Measurements from ENCODE around the gene PSMC3IP. TPM values are rescaled to one million over a fixed set of nuclear protein-coding genes. Genes with fewer than 3 reads are reported as not detected.

The PSMC3IP gene
- total RNA-seq (2021; ENCODE audit: unreplicated experiment) (19.2 TPM), Bru-seq, nascent RNA (percentile 81 among the genes with signal in this experiment), BruChase-seq, experiment 1, labeled RNA remaining after a 2-hour chase (percentile 84 among the genes with signal in this experiment), BruChase-seq, experiment 2, labeled RNA remaining after a 6-hour chase (percentile 80 among the genes with signal in this experiment)
- 9.5 TPM for polyA plus RNA-seq (2012; ENCODE audit: insufficient read length)
- long read RNA-seq, transcript PSMC3IP-204 (7 exons, 1,381 nt) = minor isoform, 5 of 43 reads
- long read RNA-seq, transcript PSMC3IP-202 (8 exons, 1,416 nt) = major isoform, 18 of 43 reads
- long read RNA-seq, partial matches to known transcripts = 1 of 43 reads
- long read RNA-seq, other reads (novel, unspliced or antisense) = 14 of 43 reads

GRCh38 chr17:42577532-42578281 is at the start of gene PSMC3IP:
Gene PSMC3IP (minus strand): TSS chr17:42577729. CDS start chr17:42577686, 43 bp downstream.
- POLR2A ChIA-PET = interaction anchor here (0.6 kb wide), 1 partner anchor 12 kb away, joined by 3 read pairs; no protein-coding TSS in a partner anchor
- no TSS peak for BruUV-seq (replicated peaks)
- Histone ChIP-seq H3K4me3 (ENCODE audit: low read depth in 2 of 2, low read length in 2 of 2) (peak within 1 kb of the TSS; percentile 69 to 92), H3K27ac (ENCODE audit: low read length) (peak within 1 kb of the TSS; percentile 91), H3K4me1 (ENCODE audit: control insufficient read depth, insufficient read depth, low read length) (peaks cover 15% of the 10 kb centered on the region), H3K9me3 (ENCODE audit: control insufficient read depth, insufficient read depth, low read depth, low read length) (no peaks in the 10 kb centered on the region), H3K36me3 (ENCODE audit: control insufficient read depth, insufficient read depth, low read length) (peaks cover 2% of the 10 kb centered on the region), H3K27me3 (ENCODE audit: control insufficient read depth, insufficient read depth, low read length) (no peaks in the 10 kb centered on the region)
- no peak for TF ChIP-seq TCF7L2 (IDR thresholded peaks at IDR 0.05; ENCODE audit: low read depth, low read length)
- no peak for TF ChIP-seq REST (IDR thresholded peaks at IDR 0.05; ENCODE audit: insufficient read depth in 1 of 2, low read depth in 2 of 2, low read length in 1 of 2)
- peak; percentile 0; the same call in 1 of the 2 replicates for TF ChIP-seq CTCF (IDR thresholded peaks at IDR 0.05)
- TF ChIP-seq POLR2AphosphoS5 (IDR thresholded peaks at IDR 0.05; ENCODE audit: low read depth, low read length) = peak; percentile 75
- peak; percentile 94; the same call in 1 of the 2 replicates for TF ChIP-seq SIN3A (IDR thresholded peaks at IDR 0.05; ENCODE audit: borderline replicate concordance, insufficient read depth, low read depth, low read length)
- DNase-seq (ENCODE audit: low read depth, low spot score) (peak; percentile 65), ATAC-seq (peak; percentile 93)
- intact Hi-C loops (cut with micrococcal nuclease; ENCODE audit: unreplicated experiment) (loop anchor here (5.0 kb wide), 1 partner anchor 100 kb away; the partner anchor contains the start of gene PLEKHH3), in situ Hi-C loops (cut with HindIII; ENCODE audit: low pct_unique_long_range_greater_than_20kb, low sequenced_read_pairs) (no loop called here)
- CTCF ChIA-PET = interaction anchor here (0.5 to 3.0 kb wide), 8 partner anchors 8 to 359 kb away, joined by 3 to 14 read pairs (median 4); no protein-coding TSS in a partner anchor

GRCh38 chr17:42623732-42624596 is 46.4 kb upstream of the PSMC3IP start:
- in situ Hi-C loops (cut with HindIII; ENCODE audit: low pct_unique_long_range_greater_than_20kb, low sequenced_read_pairs) = no loop called here
- Histone ChIP-seq H3K9me3 (ENCODE audit: control insufficient read depth, insufficient read depth, low read depth, low read length) (no peaks in the 10 kb centered on the region), H3K27me3 (ENCODE audit: control insufficient read depth, insufficient read depth, low read length) (no peaks in the 10 kb centered on the region), H3K4me1 (ENCODE audit: control insufficient read depth, insufficient read depth, low read length) (peaks cover 7% of the 10 kb centered on the region; the same call in 1 of the 2 replicates), H3K36me3 (ENCODE audit: control insufficient read depth, insufficient read depth, low read length) (no peaks in the 10 kb centered on the region), H3K27ac (ENCODE audit: low read length) (peak overlapping the region; percentile 54; the same call in 1 of the 2 replicates), H3K4me3 (ENCODE audit: low read depth in 2 of 2, low read length in 2 of 2) (no peak overlapping the region)
- CTCF ChIA-PET = no interaction called here
- ATAC-seq (peak; percentile 82), DNase-seq (ENCODE audit: low read depth, low spot score) (no peak)
- intact Hi-C loops (cut with micrococcal nuclease; ENCODE audit: unreplicated experiment) = no loop called here
- POLR2A ChIA-PET = no interaction called here
- BruUV-seq (replicated peaks) = no TSS peak
- TF ChIP-seq CTCF (IDR thresholded peaks at IDR 0.05) (no peak), POLR2AphosphoS5 (IDR thresholded peaks at IDR 0.05; ENCODE audit: low read depth, low read length) (no peak), TCF7L2 (IDR thresholded peaks at IDR 0.05; ENCODE audit: low read depth, low read length) (no peak), REST (IDR thresholded peaks at IDR 0.05; ENCODE audit: insufficient read depth in 1 of 2, low read depth in 2 of 2, low read length in 1 of 2) (no peak), SIN3A (IDR thresholded peaks at IDR 0.05; ENCODE audit: borderline replicate concordance, insufficient read depth, low read depth, low read length) (no peak)
